ENCODE results near the gene PRKAR2A. TPM values are rescaled to one million over a fixed set of nuclear protein-coding genes. Genes with fewer than 3 reads are reported as not detected.
"Not testable (repeated sequence)": the region's sequence is repeated elsewhere in the genome, so short reads cannot be mapped to it uniquely, and the experiment has no call there.

Gene PRKAR2A
- total RNA-seq, 1 donor from 2014 or later = 25.2 TPM

DNA sequence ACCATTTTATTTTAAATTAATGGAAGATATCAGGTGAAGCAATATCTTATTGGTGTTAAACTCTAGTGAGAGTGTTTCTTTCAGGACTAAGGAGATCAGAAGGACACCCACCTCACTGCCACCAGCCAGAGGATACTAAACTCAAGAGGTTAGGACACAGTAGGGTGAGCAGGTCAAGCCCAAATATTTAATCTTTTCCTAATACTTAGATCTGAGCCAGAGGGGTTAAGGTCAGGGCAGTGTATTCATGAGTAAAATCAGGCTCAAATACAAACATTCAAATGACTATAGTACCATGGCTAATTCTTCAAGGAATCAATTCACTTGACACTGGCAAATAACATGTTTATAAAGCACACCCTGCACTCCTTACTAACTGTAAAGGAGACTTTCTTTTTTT, 65.6 kb downstream of the PRKAR2A start:
- intact Hi-C loops (cut with micrococcal nuclease) = no loop called here

DNA sequence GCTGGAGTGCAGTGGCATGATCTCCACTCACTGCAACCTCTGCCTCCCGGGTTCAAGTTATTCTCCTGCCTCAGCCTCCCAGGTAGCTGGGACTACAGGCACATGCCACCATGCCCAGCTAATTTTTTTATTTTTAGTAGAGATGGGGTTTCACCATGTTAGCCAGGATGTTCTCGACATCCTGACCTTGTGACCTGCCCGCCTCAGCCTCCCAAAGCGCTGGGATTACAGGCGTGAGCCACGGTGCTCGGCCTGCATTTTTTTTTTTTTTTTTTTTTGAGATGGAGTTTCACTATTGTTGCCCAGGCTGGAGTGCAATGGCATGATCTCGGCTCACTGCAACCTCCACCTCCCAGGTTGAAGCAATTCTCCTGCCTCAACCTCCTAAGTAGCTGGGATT, 69.1 kb downstream of the PRKAR2A start:
- intact Hi-C loops (cut with micrococcal nuclease) = not testable (repeated sequence)

DNA sequence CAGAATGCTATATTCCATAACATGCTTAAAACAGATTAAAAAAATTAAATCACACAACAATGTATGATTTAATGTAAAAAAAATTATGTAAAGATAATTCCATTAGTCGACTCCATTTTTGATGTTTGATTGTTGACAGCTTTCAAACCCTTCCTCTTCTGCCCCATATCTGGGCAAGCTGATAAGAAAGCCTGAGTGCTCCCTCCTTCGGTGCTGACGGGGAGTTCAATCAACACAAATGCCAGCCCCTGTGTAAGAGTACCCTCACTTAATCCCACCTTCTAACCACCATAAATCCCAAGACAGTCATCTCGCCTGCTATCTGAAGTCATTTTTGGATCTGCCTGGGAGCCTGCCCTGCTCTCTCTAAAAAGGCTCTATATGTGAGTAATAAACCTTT, 70.8 kb downstream of the PRKAR2A start:
- intact Hi-C loops (cut with micrococcal nuclease) = no loop called here

DNA sequence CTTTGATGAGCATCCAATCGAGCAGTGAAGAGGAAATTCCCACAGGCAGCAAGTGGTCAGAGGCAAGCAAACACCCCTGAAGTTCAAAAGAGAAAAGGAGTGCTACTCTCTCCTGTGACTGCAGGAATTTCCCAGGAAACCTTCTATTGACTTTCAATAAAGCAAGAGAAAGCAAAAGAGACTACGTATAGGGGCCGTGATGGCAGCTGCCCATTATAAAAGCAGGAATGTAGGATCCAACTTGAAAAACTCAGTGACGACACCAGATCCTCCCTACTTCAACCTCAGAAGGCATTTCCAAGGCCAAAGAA, 77.5 kb downstream of the PRKAR2A start:
- intact Hi-C loops (cut with micrococcal nuclease) = no loop called here

DNA sequence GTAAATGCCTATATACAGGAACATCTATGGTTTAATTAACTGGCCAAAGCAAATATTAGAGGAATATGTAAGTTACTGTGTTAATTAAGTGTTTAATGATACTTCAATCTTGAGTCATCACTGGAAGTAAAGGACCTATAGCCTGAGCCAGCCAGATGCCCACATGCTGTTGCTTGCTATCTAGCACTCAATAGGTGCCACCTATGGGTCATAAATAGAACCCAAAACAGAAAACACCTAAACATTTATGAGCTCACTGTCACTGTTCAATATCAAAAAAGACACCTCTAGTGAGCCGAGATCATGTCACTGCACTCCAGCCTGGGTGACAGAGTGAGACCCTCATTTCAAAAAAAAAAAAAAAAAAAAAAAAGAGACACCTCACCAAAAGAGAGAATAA, 82.3 kb downstream of the PRKAR2A start:
- intact Hi-C loops (cut with micrococcal nuclease) = no loop called here

DNA sequence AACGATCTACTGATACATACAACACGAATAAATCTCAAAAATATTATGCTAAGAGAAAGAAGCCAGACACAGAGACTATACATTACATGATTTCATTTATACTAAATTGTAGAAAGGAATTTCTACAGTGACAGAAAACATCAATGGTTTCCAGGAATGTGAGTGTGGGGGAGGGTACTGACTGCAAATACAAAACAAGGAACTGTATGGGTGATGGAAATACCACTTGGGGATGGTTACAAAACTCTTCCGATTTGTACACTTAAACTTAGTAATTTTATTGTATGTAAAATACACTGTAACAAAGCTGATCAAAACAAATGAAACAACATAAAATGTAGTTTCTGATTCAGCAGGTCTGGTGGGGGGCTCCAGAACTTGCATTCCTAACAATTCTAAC, 84.9 kb downstream of the PRKAR2A start:
- intact Hi-C loops (cut with micrococcal nuclease) = no loop called here

DNA sequence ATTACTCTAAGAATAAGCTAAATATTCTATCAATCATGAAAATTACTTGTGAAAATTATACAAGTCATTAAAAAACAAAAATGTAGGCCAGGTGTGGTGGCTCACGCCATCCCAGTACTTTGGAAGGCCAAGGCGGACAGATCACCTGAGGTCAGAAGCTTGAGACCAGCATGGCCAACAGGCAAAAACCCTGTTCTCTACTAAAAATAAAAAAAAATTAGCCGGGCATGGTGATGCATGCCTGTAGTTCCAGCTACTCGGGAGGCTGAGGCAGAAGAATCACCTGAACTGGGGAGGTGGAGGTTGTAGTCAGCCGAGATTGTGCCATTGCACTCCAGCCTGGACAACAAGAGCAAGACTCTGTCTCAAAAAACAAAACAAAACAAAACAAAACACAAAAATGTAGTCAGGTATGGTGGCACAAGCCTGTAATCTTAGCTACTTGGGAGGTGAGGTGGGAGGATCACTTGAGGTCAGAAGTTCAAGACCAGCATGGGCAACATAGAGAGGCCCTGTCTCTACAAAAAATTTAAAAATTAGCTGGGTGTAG, 87.6 kb downstream of the PRKAR2A start:
- intact Hi-C loops (cut with micrococcal nuclease) = not testable (repeated sequence)

DNA sequence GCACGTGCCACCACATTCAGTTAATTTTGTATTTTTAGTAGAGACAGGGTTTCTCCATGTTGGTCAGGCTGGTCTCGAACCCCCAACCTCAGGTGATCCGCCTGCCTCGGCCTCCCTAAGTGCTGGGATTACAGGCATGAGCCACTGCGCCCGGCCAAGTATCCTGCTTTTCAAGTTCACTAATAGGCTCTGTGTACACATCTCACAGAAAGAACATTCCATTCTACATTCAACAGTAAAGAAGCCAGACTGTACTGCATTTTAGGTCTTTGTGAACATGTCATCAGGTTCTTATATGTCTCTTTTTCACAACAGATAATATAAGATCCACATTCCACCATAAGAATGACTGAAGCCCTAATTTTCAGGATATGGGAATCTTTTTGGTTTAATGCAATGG, 88.1 kb downstream of the PRKAR2A start:
- intact Hi-C loops (cut with micrococcal nuclease) = not testable (repeated sequence)

DNA sequence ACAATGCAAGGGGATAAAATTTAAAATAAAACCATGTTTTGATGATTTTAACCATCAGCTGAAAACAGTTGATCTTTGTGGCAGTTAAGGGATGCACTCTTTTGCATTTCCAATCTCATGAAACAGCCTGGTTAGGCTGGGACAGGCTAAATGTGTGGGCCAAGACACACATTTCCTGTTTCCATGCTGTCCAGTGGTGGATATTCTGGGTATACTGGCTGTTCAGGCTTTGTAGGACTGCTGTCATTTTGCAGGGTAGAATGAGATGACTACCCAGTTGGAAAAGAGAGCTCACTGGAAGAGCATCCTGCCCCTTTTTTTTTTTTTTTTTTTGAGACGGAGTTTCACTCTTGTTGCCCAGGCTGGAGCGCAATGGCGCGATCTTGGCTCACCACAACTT, 88.6 kb downstream of the PRKAR2A start:
- intact Hi-C loops (cut with micrococcal nuclease) = no loop called here

DNA sequence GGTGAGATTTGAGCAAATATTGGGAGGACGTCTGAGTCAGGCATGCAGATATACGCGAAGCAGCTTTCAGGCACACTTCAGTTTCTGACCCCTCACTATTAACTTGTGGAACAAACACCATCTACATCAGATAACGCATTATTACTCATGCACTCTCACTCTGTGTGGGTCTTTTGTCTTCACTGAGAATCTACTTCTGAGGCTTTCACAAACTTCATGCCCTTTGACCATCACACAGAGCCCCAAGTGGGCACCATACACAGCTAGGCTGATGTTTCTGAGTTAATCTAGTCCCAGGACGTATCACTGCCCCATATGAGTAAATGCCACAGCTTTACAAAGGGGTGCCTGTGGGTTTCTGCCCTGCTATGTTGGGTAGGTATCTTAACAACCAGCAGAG, 91.0 kb downstream of the PRKAR2A start:
- intact Hi-C loops (cut with micrococcal nuclease) = no loop called here

DNA sequence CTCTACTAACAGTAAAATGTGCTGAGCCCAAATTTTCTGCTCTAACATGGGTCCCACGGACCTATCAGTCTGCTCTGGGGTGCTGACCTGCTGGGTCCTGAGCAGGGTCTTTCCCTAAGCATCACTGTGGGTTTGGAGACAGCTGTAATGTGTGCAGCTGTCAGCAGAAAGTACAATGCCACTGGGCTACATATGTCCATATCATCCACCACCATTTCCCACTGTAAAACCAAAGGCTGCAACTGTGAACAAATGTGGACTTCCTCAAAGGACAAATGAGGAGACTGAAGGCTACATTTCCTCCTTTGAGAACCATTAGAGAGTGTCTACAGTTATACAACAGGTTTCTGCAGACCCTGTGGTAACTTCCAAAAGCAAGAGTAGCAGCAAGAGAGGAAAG, 96.8 kb downstream of the PRKAR2A start:
- intact Hi-C loops (cut with micrococcal nuclease) = no loop called here

DNA sequence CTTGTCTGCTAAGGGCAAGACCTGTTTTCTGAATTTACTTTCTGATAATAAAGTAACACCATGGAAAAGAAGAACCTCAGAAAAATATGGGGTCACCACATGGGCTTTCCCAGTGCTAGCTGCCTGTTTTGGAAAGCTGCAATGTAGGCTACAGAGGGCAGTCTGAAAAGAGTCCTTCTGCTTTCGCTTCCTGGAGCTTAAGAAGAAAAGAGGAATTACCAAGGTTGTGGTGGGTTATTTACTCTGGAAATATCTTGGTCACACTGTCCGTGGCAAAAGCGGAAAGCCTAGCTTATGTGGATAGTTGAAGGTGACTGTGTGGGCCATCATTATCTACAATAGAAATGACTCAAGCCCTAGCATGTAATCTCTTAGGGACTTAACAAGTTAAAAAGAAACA, 98.9 kb downstream of the PRKAR2A start:
- intact Hi-C loops (cut with micrococcal nuclease) = no loop called here

DNA sequence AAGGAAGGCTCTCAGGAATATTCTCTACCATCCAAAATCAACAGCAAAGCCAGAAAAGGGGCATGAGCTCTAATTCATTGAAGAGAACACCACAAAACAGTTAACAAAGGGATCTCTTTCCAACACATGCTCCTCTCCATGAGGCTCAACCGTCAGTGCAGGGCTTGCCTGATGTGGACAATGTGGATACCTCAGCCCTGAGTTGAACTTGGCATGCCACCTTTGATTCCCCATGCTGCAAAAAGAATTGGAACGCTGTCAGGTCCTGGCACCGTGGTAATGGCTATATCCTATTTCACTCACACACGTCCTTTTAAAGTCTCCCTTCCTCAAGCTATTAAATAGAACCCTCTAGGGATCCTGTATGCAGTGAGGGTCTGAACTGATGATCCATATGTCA, 100.0 kb downstream of the PRKAR2A start:
- intact Hi-C loops (cut with micrococcal nuclease) = no loop called here

DNA sequence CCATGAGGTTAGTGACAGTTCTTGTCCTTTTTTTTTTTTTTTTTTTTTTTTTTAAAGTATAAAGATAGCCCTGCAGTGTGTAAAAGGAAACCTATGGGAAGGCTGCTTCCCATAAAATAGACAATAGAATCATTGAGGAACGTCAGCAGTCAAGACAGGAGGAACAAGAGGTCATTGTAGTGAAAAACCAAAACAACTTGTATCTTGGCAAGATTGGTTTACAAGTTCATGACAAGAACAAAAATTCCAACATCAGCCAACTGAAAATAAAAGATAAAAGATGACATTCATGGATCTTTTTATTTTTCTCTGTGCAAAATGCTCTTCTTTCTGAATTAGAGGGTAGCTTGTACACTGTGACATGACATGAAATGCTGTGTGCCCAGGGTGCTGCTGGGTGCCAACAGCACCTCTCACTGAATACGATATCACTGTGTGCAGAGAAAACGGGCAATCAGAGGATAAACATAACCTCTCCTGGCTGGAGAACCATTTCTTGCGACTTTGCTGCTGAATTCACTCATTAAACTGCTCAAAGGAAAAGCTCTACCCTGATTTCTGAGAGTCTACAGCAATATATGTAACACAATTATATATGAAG, 100.6 kb downstream of the PRKAR2A start:
- intact Hi-C loops (cut with micrococcal nuclease) = no loop called here

DNA sequence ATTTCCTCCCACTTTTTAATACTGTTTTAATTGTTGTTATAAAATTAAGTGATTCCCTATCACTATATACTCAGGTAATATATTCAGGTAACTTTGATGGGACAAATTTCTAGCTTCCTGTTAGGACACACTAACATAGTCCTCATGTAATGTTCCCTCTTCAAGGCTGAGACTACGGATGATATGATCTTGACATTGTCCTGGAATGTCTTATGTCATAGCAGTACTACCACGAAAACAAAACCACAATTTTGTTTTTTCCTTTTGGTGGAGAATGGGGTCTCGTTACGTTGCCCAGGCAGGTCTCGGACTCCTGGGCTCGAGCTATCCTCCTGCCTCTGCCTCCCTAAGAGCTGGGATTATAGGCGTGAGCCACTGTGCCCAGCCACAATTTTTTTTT, 103.9 kb downstream of the PRKAR2A start:
- intact Hi-C loops (cut with micrococcal nuclease) = no loop called here

DNA sequence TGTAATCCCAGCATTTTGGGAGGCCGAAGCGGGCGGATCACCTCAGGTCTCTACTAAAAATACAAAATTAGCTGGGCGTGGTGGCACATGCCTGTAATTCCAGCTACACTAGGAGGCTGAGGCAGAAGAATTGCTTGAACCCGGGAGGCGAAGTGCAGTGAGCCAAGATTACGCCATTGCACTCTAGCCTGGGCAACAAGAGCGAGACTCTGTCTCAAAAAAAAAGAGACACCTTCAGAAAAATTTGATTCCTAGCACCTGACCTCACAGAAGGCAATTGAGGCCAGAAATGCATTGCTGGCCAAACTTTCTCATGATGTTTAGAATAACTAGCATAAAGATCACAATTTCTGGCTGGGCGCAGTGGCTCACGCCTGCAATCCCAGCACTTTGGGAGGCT, 106.4 kb downstream of the PRKAR2A start:
- intact Hi-C loops (cut with micrococcal nuclease) = not testable (repeated sequence)

DNA sequence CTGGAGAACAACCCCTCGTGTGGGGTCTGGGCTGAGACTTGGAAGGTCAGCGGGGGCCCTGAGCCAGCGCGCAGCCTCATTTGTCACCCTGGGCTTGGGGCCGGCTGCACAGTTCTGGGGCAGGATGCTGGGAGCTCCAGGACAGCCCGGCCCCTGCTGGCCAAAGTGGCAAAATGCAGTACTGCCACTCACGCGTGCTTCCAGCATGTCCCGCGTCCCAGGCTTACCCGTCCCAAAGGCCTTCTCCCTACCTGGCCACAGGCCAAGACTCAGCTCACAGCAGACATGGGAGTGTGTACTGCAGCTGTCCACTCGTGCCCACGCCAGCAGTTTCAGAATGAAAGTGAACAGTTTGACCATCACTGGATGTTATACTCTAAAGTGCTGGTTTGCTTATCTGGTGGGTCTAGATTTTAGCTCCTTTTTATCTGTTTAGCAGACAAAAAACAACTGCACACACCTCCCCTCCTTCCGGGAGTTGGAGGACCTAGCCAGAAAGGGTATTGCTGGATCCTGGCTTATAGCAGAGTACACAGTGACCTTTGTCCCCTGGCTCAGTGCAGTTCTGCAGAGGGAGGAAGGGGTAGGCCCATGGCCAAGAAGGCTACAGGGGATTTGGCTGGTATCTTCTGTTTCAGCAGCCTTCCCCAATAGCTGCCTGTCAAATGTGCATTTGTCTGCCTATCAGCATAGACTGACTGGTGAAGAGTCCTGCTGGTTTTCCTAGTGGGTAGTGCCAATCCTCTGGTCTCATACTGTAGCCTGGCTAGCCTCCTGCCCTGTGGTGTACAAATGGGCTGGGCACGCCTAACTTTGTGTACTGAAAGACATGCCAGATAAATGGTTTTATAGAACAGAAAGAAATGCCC, 107.5 kb downstream of the PRKAR2A start:
- intact Hi-C loops (cut with micrococcal nuclease) = no loop called here

DNA sequence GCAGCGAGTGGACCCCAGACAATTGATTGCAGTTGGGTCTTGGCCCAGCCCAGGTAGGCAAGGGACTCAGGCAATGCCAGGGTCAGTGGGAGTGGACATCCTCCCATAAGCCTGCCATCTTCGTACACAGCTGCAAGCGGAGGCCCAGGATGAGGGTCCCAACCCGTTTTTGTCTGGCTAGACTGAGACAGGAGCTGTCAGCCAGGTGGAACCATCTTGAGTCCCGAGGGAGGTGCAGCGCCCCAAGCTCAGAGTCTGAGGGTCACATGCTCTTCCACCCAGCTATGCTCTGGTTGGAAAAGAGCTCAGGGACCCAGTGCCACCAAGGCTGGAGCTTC, 108.1 kb downstream of the PRKAR2A start:
- intact Hi-C loops (cut with micrococcal nuclease) = no loop called here

DNA sequence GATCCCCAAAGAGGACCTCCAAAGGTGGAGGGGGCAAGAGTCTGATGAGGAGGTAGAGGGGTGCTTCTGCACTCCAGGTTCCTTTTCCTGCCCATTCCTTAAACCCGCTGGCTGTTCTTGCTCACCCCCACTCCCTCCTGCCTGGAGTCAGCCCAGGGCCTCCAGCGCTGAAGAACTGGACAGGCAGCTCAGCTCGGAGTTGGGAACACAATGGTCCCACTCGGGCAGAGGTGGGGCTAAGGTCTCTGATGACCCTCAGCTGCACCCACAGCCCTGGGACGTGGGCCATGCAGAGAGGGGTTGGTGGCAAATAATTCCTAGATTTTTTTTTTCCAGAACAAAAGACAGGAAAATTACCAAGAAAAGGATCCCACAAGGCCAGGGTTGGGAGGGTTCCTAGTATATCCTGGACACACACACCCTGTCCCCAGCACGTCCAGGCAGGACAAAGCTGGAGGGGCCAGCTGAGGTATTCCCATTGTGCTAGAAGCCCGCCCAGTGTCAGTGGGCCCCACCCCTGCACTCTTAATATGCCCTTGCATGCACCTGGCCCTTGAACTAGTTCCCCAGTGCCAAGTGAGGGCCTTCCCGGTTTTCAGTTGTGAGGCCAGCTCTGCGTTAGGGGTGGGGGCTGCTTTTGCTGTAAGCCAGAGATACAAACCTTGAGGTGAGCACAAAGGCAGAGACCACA, 108.6 kb downstream of the PRKAR2A start:
- intact Hi-C loops (cut with micrococcal nuclease) = no loop called here

DNA sequence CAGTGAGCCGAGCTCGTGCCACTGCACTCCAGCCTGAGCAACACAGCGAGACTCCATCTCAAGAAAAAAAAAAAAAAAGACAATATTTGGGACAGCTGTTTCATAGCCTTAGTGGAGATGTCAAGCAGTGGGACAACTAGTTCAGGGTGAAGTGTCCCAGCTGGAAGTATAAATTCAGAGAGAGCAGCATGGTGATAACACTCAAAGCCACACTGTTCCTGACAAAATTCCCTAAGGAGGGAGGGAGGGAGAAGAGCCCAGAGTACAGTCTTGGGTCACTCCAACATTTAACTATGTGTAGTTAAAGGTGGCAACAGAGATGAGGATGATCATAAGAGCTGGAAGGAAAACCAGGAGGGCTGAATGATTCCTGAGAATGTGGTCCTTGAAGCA, 109.5 kb downstream of the PRKAR2A start:
- intact Hi-C loops (cut with micrococcal nuclease) = no loop called here

DNA sequence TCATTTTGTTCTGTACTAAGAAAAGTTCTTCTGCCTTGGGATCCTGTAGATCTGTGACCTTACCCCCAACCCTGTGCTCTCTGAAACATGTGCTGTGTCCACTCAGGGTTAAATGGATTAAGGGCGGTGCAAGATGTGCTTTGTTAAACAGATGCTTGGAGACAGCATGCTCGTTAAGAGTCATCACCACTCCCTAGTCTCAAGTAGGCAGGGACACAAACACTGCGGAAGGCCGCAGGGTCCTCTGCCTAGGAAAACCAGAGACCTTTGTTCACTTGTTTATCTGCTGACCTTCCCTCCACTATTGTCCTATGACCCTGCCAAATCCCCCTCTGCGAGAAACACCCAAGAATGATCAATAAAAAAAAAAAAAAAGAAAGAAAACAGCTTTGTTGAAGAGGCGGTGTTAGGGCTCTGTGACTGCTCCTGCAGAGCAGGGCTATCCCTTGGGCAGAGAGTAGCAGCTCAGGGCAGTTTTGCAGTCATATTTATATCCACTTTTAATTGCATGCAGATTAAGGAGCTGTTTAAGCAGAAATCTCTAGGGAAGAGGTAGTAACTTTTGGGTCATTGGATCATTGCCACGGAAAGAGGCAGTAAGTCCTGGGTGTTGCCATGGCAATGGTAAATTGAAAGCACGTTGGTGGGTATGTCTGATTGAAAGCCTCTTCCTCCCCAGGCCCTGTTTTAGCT, 112.5 kb downstream of the PRKAR2A start:
- intact Hi-C loops (cut with micrococcal nuclease) = not testable (repeated sequence)

DNA sequence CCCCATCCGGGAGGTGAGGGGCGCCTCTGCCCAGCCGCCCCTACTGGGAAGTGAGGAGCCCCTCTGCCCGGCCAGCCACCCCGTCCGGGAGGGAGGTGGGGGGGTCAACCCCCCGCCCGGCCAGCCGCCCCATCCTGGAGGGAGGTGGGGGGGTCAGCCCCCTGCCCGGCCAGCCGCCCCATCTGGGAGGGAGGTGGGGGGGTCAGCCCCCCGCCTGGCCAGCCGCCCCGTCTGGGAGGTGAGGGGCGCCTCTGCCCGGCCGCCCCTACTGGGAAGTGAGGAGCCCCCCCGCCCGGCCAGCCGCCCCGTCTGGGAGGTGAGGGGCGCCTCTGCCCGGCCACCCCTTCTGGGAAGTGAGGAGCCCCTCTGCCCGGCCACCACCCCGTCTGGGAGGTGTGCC, 113.1 kb downstream of the PRKAR2A start:
- intact Hi-C loops (cut with micrococcal nuclease) = not testable (repeated sequence)

All from T-helper 2 cell treated with Interferon-gamma antibody and Interleukin-4, amounts not matched to agents 100 ng/mL and 5 ng/mL, for 36 hours (primary cell).